ENCODE results near the gene GRAMD1B.
"Not testable (repeated sequence)": the region's sequence is repeated elsewhere in the genome, so short reads cannot be mapped to it uniquely, and the experiment has no call there.

GRAMD1B gene

DNA sequence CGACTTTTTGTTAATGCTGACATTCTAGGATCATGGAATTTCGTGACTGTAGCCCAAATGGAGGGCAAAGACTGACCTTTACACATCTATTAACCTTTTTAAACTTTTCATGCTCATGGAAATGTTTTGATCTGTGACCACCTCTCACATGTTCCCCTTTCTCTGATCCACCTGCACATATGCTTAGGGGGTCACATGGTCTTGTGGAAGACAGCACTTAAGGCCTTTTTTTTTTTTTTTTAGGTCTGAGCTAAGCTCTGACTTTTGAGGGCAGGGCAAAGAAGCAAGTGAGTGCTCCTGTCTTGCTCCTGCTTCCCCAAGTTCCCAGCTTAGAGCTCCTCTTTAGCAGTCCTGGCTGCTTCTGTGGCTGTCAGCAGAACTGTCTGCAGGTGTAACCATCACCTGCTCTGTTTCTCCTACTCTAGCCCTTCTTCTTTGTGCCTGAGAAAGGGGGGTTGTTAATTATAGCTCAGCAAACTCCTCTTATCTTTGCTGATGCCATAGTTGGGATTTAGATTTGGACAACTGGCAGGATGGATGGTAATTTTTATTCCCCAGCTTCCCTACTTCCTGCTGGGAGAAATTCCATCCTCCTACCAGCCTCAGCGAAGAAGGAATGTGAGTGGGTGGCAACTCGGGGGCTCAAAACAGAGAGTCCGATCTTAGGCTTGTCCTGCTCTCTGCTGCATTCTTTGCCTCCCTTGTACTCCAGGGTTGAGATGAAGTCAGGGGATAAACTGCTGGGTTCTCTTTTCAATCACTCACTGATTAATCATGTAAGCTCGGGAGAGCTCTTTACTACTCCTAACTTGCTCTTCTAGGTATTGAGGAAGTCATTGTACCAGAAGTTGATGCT is 64.4 kb downstream of the GRAMD1B start:
- DNase-seq (ENCODE audit: low read depth, low spot score): no peak
- H3K27ac ChIP-seq: no peak overlapping the region

DNA sequence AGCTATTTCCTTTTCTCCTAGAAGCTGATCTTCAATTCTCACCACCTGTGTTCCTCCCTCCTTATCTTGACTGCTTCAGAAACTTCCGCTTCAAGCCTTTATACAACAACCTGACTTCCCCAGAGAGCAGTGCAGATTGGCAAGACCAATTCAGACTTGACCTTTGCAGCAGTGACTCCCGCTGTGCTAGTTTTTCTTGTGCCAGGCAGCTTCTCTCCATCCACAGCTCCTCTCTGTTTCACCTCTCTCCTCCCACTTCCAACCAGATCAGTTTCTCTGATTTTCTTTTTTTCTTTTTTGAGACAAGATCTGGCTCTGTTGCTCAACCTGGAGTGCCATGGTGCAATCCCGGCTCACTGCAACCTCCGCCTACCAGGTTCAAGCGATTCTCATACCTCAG is 74.3 kb downstream of the GRAMD1B start:
- no peak for DNase-seq (ENCODE audit: low read depth, low spot score)
- no peak overlapping the region for H3K27ac ChIP-seq

DNA sequence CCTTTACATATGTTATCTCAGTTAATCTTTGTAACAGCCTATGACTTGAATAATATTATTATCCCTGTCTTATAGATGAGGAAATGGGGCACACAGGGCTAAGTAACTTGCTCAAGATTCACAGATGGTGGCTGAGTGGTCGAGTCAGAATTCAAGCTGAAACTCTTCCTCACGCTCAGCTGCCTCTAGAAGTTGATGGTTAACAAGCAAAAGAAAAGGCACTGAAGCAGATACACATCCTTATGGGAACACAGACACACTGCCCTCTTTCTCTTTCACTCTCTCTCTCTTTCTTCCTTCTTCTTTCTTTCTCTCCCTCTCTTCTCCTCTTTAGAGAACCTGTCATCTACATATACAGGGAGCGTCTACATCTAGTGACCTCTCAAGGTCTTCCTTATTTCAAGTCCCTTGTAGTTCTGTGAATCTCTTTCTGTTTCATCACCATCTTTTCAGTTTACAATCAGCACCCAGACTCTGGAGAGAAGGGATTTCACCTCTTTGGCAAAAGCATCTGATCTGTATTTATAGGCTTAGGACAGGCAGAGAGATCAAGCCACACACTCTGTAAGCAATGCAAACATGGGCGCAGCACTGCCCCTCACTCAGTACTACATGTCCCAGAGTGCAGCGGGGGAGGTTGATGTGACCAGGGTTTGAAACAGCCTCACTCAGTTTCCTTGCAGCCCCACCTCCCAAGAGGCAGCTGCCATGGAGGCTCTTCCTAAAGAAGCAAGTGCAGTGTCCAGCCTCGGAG is 75.7 kb downstream of the GRAMD1B start:
- DNase-seq (ENCODE audit: low read depth, low spot score): no peak
- H3K27ac ChIP-seq: no peak overlapping the region

DNA sequence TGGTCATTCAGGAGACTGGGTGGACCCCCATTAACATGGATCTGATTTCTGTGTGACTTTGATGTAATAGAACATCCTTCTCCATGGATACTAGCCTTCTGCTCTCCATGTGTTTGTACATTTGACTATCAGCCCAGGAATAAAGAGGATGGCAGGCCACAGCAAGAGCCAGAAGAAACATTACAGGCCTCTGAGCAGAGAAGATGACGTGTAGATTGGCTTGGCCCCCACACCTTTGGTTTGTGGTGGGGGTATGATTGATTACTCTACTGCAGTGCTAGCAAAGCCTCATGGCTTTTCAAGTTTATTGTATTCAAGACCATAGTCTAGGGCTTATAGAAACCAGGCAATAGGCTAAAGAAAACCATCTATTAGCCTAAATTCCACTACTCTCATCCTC is 77.0 kb downstream of the GRAMD1B start:
- DNase-seq (ENCODE audit: low read depth, low spot score): no peak
- no peak overlapping the region for H3K27ac ChIP-seq

DNA sequence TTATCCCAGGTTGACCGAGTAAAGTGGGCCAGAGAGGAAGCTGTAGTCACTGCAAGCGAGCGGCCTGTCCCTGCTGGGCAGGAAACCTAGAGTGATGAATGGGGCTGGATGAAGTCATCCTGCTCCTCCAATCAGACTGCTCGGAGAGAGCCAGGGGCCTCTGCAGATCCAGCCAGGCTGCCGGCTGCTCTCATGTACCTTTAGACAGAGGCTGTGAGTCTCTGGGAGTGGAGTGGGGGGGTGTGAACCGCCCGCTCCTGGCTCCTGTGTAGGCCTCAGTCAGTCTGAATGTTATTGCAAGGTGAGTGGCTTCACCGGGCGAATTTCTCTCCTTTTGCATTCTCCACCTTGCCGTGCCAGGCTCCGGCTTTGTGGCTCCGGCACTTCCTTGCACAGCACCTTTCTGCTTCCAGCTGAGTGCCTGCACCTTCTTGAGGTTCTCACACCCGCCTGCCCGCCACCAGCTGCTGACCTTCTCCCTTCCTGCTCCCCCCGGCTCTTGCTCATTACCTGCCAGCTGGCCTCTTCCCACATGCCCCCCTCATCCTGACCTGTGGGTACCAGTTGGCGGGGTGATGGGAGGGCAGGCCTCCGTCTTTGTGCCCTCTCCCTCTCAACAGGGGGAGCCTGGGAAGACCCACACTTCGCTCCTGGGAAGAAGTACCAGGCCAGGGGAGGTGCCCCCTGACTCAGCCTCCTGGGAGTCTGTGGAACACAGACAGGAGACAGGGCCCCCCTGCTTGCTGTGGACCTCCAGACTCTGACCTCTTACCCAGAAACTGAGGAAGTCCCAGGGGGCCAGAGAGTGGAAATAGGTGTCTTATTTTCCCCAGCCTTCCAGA is 79.9 kb downstream of the GRAMD1B start:
- H3K27ac ChIP-seq: no peak overlapping the region
- no peak for DNase-seq (ENCODE audit: low read depth, low spot score)

DNA sequence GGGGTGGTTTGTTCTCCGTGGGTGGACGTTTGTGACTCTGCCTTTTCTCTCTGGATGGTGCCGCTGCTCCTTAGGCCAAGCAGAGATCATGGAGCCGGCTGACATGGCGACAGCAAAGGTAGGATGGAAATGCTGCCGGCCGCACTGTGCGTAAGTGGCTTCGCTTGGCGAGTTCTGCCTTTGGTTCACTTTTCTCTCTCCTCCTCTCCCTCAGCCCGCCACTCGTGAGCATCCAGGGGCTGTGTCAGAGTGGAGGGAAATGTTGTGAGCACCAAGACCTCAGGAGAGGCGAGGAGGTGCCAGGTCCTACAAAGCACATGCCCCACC is 80.5 kb downstream of the GRAMD1B start:
- no peak for DNase-seq (ENCODE audit: low read depth, low spot score)
- no peak overlapping the region for H3K27ac ChIP-seq

DNA sequence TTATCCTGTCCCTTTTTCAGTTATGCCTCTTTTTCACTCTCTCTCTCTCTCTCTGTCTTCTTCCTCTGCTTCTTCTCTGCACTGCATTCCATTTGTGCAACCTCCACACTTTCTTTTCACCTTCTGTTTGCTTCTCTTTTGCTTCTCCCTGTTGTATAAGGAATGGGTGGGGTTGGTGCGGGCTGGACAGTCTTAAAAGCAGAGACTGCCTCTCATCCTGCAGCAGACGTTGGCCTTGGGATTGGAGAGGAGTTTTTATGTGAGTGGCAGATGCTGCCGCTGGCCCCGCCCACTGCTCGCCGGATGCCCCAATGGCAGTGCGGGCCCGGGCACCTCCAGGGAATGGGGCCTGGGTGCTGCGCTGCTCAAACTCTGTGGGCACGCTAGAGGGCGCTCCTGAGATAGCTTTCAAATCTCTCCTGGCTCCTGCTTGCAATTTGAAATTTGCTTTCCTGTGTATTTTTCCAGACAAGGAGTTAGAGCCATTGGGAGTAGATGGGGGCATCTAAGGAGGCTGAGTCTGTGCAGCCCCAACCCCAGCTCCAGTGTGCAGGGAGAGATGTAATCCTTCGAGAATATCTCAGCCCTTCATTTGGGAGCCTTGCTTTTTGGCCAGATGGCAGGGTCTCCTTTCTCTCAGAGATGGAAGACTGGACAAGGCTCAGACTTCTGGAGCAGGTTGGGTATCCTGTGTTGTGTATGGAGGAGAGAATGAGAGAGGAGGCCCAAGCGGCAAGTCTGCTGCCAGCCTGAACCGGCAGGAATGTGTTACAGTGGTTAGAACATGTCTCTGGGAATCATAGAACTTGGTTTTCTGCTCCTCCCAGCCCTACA is 81.2 kb downstream of the GRAMD1B start:
- H3K27ac ChIP-seq: no peak overlapping the region
- peak; percentile 41 for DNase-seq (ENCODE audit: low read depth, low spot score)

DNA sequence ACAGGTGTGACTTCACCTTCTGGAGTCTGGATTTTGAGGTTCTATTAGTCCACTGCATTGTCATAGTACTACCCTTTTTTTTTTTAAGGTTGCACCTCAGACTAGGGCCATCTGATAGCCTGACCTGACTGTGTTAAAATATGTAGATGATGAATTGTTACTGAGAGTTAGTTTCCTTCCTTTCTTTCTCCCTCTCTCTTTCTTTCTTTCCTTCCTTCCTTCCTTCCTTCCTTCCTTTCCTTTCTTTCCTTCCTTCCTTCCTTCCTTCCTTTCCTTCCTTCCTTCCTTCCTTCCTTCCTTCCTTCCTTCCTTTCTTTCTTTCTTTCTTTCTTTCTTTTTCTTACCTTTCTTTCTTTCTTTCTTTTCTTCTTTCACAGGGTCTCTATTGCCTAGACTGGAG is 83.2 kb downstream of the GRAMD1B start:
- not testable (repeated sequence) for H3K27ac ChIP-seq; DNase-seq (ENCODE audit: low read depth, low spot score)

DNA sequence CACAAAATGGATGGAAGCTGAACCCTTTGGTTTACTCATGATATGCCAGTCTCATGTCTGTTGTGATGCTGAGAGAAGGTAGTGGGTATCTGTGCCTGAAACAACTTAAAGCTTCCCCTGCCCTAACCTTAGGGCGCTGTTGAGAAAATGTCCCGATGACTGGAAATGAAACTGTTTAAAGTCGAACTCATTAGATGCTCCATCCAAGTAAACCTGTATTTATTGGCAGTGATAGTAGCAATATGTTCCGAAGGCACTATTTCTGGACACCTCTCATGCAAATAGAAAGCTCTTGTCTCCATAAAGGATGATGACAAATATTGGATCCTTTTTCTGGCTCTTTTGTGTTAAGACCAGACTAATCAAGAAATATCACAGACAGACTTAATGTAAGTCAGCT is 86.2 kb downstream of the GRAMD1B start:
- no peak overlapping the region for H3K27ac ChIP-seq
- DNase-seq (ENCODE audit: low read depth, low spot score): no peak

DNA sequence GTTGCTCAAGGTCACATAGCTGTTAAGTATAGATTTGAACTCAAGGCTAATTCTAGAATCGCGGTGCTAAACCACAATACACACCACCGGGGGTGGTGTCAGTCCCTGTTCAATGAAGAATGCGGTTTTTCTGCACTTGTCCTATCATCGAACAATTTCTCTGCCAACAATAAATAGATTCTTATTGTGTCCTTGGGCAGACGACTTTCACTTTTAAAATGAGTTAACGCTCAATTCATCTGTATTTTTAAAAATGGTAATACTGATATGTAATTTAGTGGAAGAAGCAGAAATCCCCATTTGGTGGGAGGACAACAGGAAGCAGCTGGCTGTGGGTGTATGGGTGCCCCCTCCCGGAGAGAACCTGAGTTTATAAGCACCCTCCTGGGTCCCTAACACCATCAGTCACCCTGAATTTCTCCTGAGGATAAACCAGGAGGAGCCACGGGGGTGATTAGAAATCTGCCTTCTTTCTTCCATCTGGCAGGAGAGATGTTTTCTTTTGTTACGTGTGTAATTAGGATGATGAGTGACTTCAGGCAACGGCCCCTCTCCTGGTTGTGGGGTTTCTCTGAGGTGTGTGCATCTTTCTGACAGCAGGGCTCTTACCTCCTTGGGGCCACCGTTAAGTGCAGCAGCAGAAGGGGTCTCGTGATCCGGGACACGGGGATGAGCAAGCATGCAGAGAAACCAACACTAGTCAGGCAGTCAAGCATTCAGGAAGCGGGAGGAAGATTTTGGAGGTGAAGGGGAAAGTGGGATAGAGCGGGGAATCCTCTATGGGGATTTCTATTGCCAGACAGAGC is 87.7 kb downstream of the GRAMD1B start:
- DNase-seq (ENCODE audit: low read depth, low spot score): no peak
- no peak overlapping the region for H3K27ac ChIP-seq

DNA sequence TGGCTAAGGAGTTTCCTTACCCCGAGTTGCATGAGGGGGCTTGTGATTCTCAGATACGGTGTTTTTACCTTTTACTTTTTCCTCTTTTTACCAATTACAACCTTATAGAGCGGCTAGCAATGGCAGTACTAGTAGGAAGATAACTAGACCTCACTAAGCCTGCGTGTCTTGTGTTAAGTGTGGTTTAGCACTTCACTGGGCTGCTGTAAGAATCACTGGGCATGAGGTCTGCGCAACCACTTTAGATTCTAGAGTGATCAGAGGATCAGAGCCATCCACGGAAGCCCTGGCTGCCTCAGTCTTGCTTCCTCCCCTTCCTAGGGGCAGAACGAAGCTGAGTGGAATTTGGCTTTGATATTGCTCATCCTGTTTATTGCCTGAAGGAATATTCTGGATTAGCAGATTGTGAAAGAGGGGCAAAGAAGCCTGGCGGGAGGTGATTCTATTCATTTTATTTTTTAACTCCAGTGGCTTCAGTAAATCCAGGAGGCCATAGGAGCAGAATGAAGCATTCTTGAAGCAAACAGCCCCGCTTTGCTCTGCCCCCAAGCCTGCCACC is 88.5 kb downstream of the GRAMD1B start:
- no peak for DNase-seq (ENCODE audit: low read depth, low spot score)
- no peak overlapping the region for H3K27ac ChIP-seq

DNA sequence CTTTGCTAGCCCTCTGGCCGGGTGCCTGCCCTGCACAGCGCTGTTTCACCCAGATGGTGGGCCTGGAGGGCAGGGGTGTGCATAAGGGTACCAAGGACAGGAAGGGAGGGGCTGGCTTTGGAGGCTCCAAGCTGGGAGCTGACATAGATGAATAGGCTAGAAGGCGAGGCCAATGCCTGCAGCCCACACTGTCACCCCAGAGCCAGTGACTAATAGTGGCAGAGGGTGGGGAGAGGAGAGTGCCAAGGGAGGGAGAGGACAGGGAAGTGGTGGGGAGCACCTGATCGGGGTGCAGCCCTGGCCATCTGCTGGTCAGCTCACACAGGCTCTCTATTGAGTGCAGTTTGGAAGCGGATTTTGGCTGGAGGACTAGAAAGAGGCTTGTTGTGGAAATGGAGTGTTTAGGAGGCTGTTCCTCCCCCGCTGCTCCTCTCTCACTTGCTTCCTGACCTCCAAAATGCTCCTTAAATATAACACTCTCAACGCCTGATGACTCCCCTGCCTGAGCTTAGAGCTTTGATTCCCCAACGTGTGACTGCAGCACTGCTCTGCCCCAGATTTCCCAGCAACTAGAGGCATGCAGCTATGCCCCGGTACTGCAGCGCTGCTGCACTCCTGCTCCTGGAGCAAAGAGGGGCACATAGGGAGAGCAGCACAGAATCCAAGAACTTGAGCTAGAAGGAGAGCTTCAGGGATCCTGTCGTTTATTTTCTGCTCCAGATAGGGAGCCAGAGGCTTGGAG is 89.2 kb downstream of the GRAMD1B start:
- DNase-seq (ENCODE audit: low read depth, low spot score): no peak

DNA sequence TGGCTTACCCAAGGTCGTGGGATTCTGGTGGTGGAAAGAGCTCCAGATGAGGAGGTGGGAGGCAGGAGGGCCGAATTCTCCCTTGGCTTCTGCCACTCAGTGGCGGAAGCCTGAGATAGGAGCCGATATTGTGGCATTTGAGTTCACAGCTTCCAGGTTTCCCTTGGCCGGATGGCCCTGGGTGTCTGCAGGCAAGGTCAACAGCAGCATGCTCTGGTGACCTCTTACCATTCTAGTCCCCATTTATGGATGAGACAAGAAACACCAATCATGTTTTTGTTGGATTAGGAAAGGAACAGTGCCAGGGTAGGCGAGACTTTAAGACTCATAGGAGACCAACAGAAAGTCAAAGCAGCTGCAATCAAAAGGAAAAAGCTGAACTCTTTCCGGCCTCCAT is 89.7 kb downstream of the GRAMD1B start:
- no peak overlapping the region for H3K27ac ChIP-seq
- DNase-seq (ENCODE audit: low read depth, low spot score): no peak

More for the DNA sequence above, 89.2 kb downstream of the GRAMD1B start:
- H3K27ac ChIP-seq: no peak overlapping the region

DNA sequence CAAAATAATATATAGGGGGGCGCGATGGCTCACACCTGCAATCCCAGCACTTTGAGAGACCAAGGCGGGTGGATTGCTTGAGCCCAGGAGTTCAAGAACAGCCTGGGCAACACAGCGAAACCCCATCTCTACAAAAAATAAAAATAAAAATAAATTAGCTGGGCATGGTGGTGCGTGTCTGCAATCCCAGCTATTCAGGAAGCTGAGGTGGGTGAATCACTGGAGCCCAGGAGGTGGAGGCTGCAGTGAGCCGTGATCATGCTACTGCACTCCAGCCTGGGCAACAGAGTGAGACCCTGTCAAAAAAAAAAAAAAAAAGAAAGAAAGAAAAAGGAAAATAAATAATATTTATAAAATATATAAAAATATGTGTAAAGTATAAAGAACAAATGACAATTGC is 90.4 kb downstream of the GRAMD1B start:
- not testable (repeated sequence) for H3K27ac ChIP-seq; DNase-seq (ENCODE audit: low read depth, low spot score)

DNA sequence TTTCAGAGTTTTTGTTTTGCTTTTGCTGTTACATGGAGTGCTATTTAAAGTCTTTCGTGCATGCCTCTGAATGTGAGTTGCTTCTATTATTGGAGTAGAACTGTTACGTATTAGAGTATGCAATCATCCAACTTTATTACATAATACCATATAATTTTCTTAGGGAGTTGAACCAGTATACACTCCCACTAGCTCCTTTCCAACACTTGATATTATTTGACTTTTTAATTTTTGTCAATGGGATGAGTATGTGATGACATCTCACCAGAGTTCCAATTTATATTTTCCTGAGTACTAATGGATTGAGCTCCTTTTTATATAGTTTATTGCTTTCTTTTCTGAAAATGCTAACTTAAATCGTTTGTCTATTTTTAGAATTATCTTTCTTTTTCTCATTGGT is 90.9 kb downstream of the GRAMD1B start:
- no peak for DNase-seq (ENCODE audit: low read depth, low spot score)
- no peak overlapping the region for H3K27ac ChIP-seq

DNA sequence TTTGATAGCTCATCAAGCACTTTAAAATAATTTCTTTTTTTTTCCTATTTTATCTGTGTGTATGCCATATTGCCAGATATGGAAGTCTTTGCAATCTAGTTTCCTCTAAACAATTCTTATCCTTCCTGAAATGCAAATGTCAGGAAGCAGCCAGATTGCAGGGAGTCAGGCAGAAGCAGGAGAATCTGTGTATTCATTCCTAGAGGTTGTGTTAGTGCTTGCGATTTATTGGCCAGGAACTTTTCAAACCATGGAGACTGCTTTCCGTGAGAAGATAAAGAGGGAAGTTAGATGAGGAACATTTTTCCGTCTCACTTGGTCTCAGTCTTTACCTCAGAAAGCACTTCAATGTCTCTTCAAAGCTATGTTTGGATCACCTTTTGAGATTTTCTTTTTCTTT is 91.9 kb downstream of the GRAMD1B start:
- H3K27ac ChIP-seq: no peak overlapping the region
- no peak for DNase-seq (ENCODE audit: low read depth, low spot score)

DNA sequence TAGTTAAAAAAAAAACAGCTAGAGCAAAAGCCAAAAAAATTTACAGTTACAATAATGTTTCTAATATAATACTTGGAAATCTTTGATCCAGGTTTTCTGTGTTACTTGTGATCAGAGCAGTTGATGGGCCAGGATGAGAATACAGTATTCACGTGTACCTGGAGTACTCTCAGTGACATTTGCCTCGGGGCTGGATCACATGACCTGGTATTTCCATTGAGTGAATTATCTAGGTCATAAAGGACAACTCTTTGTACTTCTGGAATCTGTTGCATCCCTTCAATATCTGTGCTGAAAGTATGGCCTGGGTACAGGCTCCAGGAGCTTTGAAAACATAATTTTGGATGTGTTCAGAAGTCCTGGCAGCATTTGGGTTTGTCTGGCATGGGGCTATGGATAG is 93.5 kb downstream of the GRAMD1B start:
- no peak for DNase-seq (ENCODE audit: low read depth, low spot score)
- no peak overlapping the region for H3K27ac ChIP-seq

DNA sequence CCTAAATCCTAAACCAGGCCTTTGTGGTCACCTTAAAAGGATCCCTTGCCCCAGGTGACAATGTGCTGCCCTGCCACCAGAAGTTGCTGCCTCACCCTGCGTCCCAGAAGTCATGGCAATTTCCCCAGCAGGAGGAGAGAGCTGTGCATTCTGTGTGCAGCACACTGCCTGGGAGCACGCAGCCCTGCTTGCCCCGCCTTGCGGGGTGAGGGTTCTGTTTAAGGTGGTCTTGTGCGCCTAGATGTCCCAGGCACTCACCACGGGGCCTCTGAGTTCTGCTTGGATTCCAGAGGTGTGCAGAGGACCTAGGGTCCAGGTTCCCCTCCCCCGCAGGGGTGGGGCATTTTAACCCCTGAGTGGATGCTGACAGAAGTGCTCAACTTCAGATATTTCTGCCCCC is 95.0 kb downstream of the GRAMD1B start:
- no peak overlapping the region for H3K27ac ChIP-seq
- DNase-seq (ENCODE audit: low read depth, low spot score): no peak
